ENCODE results near the gene AAR2.

The AAR2 gene

DNA sequence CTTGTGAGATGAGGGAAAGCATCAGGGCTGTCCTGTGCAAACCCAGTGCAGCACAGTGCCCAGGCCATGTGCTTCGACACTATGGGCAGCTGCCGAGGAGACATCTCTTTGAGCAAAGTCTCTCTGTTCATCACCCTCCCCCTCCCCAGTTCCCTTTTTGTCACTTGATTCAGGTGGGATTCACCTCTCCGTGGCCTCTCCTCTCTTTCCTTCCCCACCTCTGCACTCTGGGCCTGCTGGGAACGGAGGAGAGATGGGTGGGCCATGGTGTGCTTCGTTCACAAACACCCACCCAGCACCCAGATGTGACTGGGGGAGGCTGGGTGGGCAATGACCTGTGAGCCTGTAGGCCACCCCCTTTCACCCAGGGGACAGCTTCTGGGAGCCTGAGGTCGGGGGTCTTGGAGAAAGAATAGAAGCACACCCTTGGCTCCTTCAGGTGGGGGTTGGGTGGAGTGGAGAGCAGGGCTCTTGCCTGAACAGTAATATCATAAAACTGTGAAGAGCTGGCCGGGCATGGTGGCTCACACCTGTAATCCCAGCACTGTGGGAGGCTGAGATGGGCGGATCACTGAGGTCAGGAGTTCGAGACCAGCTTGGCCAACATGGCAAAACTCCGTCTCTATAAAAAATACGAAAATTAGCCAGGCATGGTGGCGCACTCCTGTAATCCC, 36.4 kb downstream of the AAR2 start:
- Mint-ChIP-seq H3K4me3 (no peak overlapping the region), H3K4me1 (no peaks in the 10 kb centered on the region), H3K27me3 (peaks cover 22 to 33% of the 10 kb centered on the region in 2 donors), H3K36me3 (no peaks in the 10 kb centered on the region), H3K27ac (no peak overlapping the region), H3K9me3 (no peaks in the 10 kb centered on the region)
- ATAC-seq (replicated peaks) (no peak), DNase-seq (no peak)

DNA sequence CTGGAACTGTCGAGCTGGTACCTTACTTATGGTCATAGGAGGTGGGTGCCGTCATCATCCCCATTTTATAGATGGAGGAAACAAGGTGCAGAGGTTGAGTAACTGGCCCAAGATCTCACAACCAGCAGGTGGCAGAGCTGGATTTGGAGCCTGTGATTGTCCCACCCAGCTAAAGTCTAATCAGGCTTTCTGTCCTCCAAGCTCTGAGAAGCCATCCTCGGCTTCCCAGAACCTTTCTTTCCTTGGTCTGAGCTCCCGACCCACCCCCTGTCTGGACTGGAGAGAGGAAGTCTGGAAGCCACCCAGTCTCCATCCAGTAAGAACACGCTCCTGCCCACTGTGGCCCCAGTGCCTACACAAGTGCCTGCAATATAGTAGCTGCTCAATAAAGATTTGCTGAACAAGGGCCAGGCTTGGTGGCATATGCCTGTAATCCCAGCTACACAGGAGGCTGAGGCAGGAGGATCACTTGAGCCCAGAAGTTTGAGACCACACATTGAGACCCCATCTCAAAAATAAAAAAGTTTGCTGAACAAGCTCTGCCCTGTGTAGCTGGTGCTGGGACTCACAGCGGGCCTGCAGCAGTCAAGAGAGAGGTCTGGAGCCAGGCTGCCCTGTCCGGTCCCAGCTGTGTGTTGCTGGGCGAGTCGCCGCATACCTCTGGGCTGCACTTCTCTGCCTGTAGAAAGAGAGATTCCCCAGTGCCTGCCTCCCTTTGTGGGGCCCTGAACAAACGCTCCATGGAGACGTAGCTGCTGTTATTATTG, 37.3 kb downstream of the AAR2 start:
- H3K27ac Mint-ChIP-seq, result no peak overlapping the region
- no peak for DNase-seq
- H3K9me3 Mint-ChIP-seq, result no peaks in the 10 kb centered on the region

GRCh38 chr20:36274181-36274841, 38.0 kb downstream of the AAR2 start:
- Mint-ChIP-seq H3K36me3 (no peaks in the 10 kb centered on the region), H3K4me1 (no peaks in the 10 kb centered on the region), H3K27ac (no peak overlapping the region), H3K9me3 (no peaks in the 10 kb centered on the region), H3K4me3 (no peak overlapping the region), H3K27me3 (peaks cover 27 to 38% of the 10 kb centered on the region in 2 donors)
- ATAC-seq (replicated peaks) (no peak), DNase-seq (no peak)

More for the DNA sequence above, 37.3 kb downstream of the AAR2 start:
- Mint-ChIP-seq H3K4me3 (no peak overlapping the region), H3K27me3 (peaks cover 27 to 38% of the 10 kb centered on the region in 2 donors), H3K36me3 (no peaks in the 10 kb centered on the region), H3K4me1 (no peaks in the 10 kb centered on the region)
- peak in 1 of 2 donors; percentile 44 for ATAC-seq (replicated peaks)

DNA sequence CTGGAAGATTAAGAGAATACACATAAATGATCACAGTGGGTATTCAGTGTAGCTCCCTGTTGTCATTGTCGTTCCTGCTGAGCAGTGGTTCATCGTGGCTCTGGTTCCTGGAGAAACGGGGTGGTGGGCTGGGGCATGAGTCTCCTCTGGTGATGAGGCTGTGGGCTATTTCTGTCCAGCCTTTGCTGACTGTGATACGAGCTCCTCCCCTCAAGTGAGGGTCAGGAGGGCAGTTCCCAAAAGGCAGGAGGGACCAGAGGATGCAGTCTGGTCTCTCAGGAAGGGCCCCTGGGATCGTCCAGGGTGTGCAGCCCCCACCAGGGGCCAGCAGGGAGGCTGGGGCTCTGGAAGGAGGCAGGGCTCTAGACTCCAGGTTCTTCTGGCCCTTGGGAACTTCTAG, 38.7 kb downstream of the AAR2 start:
- ATAC-seq (replicated peaks), result no peak
- no peaks in the 10 kb centered on the region for H3K36me3 Mint-ChIP-seq
- no peak for DNase-seq
- H3K27ac Mint-ChIP-seq, result no peak overlapping the region
- H3K4me3 Mint-ChIP-seq, result no peak overlapping the region
- no peaks in the 10 kb centered on the region for H3K4me1 Mint-ChIP-seq
- H3K27me3 Mint-ChIP-seq, result peaks cover 27 to 40% of the 10 kb centered on the region in 2 donors
- no peaks in the 10 kb centered on the region for H3K9me3 Mint-ChIP-seq

GRCh38 chr20:36275441-36276189, 39.3 kb downstream of the AAR2 start:
- no peaks in the 10 kb centered on the region for H3K4me1 Mint-ChIP-seq
- DNase-seq (no peak), ATAC-seq (replicated peaks) (no peak)
- no peak overlapping the region for H3K27ac Mint-ChIP-seq
- H3K4me3 Mint-ChIP-seq, result no peak overlapping the region
- H3K36me3 Mint-ChIP-seq, result no peaks in the 10 kb centered on the region
- no peaks in the 10 kb centered on the region for H3K9me3 Mint-ChIP-seq
- peaks cover 34 to 46% of the 10 kb centered on the region in 2 donors for H3K27me3 Mint-ChIP-seq

- Mint-ChIP-seq H3K4me1 (no peaks in the 10 kb centered on the region), H3K36me3 (no peaks in the 10 kb centered on the region), H3K4me3 (no peak overlapping the region), H3K27me3 (peaks cover 38 to 52% of the 10 kb centered on the region in 2 donors), H3K9me3 (no peaks in the 10 kb centered on the region), H3K27ac (no peak overlapping the region)
- DNase-seq (no peak), ATAC-seq (replicated peaks) (no peak)
These were observed 41.3 kb downstream of the AAR2 start for GRCh38 chr20:36277546-36277945.

GRCh38 chr20:36279362-36279761, 43.1 kb downstream of the AAR2 start:
- ATAC-seq (replicated peaks) (no peak), DNase-seq (no peak)
- H3K27me3 Mint-ChIP-seq, result peaks cover 33 to 52% of the 10 kb centered on the region in 2 donors
- H3K4me3 Mint-ChIP-seq, result no peak overlapping the region
- H3K4me1 Mint-ChIP-seq, result no peaks in the 10 kb centered on the region
- no peaks in the 10 kb centered on the region for H3K9me3 Mint-ChIP-seq
- H3K36me3 Mint-ChIP-seq, result no peaks in the 10 kb centered on the region
- H3K27ac Mint-ChIP-seq, result no peak overlapping the region

DNA sequence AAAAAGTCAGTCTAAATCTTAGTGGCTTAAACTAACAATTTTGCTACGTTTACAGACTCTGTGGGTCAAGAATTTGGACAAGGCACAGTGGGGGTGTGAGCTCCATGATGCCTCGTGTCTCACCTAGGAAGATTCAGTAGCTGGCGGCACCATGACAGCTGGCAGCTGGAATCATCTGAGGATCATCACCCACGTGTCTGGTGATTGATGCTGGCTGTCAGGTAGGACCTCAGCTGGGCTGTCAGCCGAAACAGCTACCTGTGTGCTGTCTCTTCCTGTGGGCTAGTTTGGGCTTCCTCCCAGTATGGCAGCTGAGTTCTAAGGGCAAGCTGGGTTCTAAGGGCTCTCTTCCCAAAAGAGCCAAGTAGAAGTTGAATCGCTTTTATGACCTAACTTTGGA, 43.5 kb downstream of the AAR2 start:
- no peak overlapping the region for H3K4me3 Mint-ChIP-seq
- no peaks in the 10 kb centered on the region for H3K4me1 Mint-ChIP-seq
- H3K27me3 Mint-ChIP-seq, result peaks cover 30 to 50% of the 10 kb centered on the region in 2 donors

GRCh38 chr20:36281785-36282380, 45.6 kb downstream of the AAR2 start:
- no peaks in the 10 kb centered on the region for H3K9me3 Mint-ChIP-seq

More for the DNA sequence above, 43.5 kb downstream of the AAR2 start:
- no peaks in the 10 kb centered on the region for H3K9me3 Mint-ChIP-seq
- no peak overlapping the region for H3K27ac Mint-ChIP-seq
- ATAC-seq (replicated peaks) (no peak), DNase-seq (no peak)
- no peaks in the 10 kb centered on the region for H3K36me3 Mint-ChIP-seq

DNA sequence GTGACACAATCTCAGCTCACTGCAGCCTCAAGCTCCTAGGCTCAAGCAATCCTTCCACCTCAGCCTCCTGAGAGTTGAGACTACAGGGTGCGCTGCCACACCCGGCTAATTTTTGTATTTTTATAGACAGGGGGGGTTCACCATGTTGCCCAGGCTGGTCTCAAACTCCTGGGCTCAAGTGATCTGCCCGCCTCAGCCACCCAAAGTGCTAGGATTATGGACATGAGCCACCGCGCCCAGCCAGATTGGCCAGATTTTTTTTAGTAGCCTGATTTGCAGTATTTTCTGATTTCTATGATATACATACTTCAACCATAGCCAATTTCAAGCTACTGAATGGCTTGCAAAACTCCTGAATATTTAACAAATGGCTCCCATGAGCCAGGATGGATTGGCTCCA, 48.5 kb downstream of the AAR2 start:
- DNase-seq, result no peak
- H3K27ac Mint-ChIP-seq, result no peak overlapping the region
- no peak for ATAC-seq (replicated peaks)
- no peaks in the 10 kb centered on the region for H3K4me1 Mint-ChIP-seq
- no peaks in the 10 kb centered on the region for H3K36me3 Mint-ChIP-seq
- H3K4me3 Mint-ChIP-seq, result no peak overlapping the region
- H3K27me3 Mint-ChIP-seq, result peaks cover 31 to 63% of the 10 kb centered on the region in 2 donors
- peaks cover 1 to 4% of the 10 kb centered on the region in 2 donors for H3K9me3 Mint-ChIP-seq

More at GRCh38 chr20:36281785-36282380, 45.6 kb downstream of the AAR2 start:
- ATAC-seq (replicated peaks) (no peak), DNase-seq (no peak)
- Mint-ChIP-seq H3K4me1 (no peaks in the 10 kb centered on the region), H3K4me3 (no peak overlapping the region), H3K27ac (no peak overlapping the region), H3K27me3 (peaks cover 28 to 49% of the 10 kb centered on the region in 2 donors), H3K36me3 (no peaks in the 10 kb centered on the region)

DNA sequence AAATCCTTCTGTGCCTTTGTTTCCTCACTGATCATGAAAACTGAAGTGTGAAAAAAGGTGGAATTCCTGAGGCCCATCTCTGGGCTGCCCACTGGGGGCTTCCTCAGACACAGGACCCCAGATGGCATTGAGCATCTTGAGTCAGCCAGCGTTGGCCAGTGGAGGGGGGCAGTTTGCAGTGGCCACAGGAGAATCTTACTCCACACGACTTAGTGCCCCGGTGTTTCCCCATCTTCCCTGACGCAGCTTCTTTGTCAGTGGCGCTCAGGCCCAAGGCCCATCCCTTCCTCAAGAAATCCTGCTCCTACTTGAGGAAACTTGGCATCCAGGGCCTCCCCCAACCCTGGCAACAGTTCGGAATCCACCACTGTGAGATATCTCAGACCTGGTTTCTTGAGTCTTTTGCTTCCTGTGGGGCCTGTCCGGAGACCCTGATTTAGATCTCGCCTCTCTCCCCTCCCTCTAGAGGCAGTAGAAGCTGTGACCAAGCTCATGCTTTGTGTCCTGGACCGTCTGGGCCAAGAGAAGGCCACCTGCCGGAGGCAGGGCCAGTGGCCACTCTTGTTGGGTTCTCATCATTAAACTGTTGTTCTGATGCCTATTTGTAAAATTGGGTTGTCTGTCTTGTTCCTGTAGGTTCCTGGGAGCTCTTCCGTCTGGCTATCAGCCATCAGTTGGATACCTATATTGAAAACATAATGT, 49.6 kb downstream of the AAR2 start:
- H3K36me3 Mint-ChIP-seq, result no peaks in the 10 kb centered on the region
- H3K4me3 Mint-ChIP-seq, result no peak overlapping the region
- peaks cover 23 to 53% of the 10 kb centered on the region in 2 donors for H3K27me3 Mint-ChIP-seq
- no peak overlapping the region for H3K27ac Mint-ChIP-seq
- no peaks in the 10 kb centered on the region for H3K4me1 Mint-ChIP-seq
- peaks cover 1 to 4% of the 10 kb centered on the region in 2 donors for H3K9me3 Mint-ChIP-seq
- no peak for DNase-seq
- no peak for ATAC-seq (replicated peaks)

- no peak overlapping the region for H3K4me3 Mint-ChIP-seq
- no peaks in the 10 kb centered on the region for H3K36me3 Mint-ChIP-seq
- H3K27ac Mint-ChIP-seq, result no peak overlapping the region
- no peaks in the 10 kb centered on the region for H3K9me3 Mint-ChIP-seq
- DNase-seq (no peak), ATAC-seq (replicated peaks) (no peak)
- peaks cover 0 to under 1% of the 10 kb centered on the region in 2 donors for H3K4me1 Mint-ChIP-seq
- peaks cover 60 to 75% of the 10 kb centered on the region in 2 donors for H3K27me3 Mint-ChIP-seq
These were observed 61.4 kb downstream of the AAR2 start for GRCh38 chr20:36297656-36298055.

DNA sequence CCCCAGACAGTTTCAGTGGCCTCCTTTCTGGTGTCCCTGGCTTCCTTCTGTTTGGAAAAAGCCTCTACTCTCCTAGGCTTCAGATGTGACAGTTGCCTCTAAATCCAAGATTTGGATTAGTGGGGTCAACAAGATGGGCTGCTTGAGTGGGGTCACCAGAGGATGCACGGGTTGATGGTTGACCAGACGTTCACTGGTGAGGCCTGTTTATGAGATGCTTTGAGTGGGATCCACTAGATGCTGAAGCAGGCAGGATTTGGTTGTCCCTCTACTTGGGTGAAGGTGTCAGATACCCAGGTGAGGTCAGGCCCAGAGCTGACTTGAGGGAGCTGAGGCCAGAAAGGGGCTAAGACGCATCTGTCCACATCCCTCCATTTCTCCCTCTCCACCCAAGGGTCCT, 61.8 kb downstream of the AAR2 start:
- H3K27ac Mint-ChIP-seq, result no peak overlapping the region
- no peaks in the 10 kb centered on the region for H3K36me3 Mint-ChIP-seq
- H3K4me3 Mint-ChIP-seq, result no peak overlapping the region
- no peak for DNase-seq
- peaks cover 0 to 5% of the 10 kb centered on the region in 2 donors for H3K4me1 Mint-ChIP-seq
- H3K27me3 Mint-ChIP-seq, result peaks cover 63 to 78% of the 10 kb centered on the region in 2 donors
- H3K9me3 Mint-ChIP-seq, result no peaks in the 10 kb centered on the region
- ATAC-seq (replicated peaks), result no peak
